Measurements from ENCODE around the gene ARHGAP21.
"Not testable (repeated sequence)": the region's sequence is repeated elsewhere in the genome, so short reads cannot be mapped to it uniquely, and the experiment has no call there.

ARHGAP21 gene

GRCh38 chr10:24740714-24741113 lies 17.0 kb upstream of the ARHGAP21 start:
- no peak overlapping the region for H3K27ac Mint-ChIP-seq (ENCODE audit: low read depth)
- no peak for DNase-seq (ENCODE audit: low spot score in 2 of 2)
- ATAC-seq (replicated peaks; ENCODE audit: extremely low read depth, poor library complexity, severe bottlenecking) = no peak
- H3K27me3 Mint-ChIP-seq = no peaks in the 10 kb centered on the region
- no peaks in the 10 kb centered on the region for H3K4me1 Mint-ChIP-seq
- no peaks in the 10 kb centered on the region for H3K36me3 Mint-ChIP-seq (ENCODE audit: insufficient read depth)
- H3K9me3 Mint-ChIP-seq = no peaks in the 10 kb centered on the region
- no peak overlapping the region for H3K4me3 Mint-ChIP-seq

- no peak for DNase-seq (ENCODE audit: low spot score in 2 of 2)
- Mint-ChIP-seq H3K27ac (ENCODE audit: low read depth) (no peak overlapping the region), H3K27me3 (no peaks in the 10 kb centered on the region), H3K36me3 (ENCODE audit: insufficient read depth) (no peaks in the 10 kb centered on the region), H3K4me1 (no peaks in the 10 kb centered on the region), H3K4me3 (no peak overlapping the region), H3K9me3 (no peaks in the 10 kb centered on the region)
- no peak for ATAC-seq (replicated peaks; ENCODE audit: extremely low read depth, poor library complexity, severe bottlenecking)
These were observed 13.3 kb upstream of the ARHGAP21 start for GRCh38 chr10:24737001-24737400.

GRCh38 chr10:24731942-24732341 lies 8.3 kb upstream of the ARHGAP21 start:
- ATAC-seq (replicated peaks; ENCODE audit: extremely low read depth, poor library complexity, severe bottlenecking) = no peak
- Mint-ChIP-seq H3K4me1 (no peaks in the 10 kb centered on the region), H3K9me3 (no peaks in the 10 kb centered on the region), H3K27ac (ENCODE audit: low read depth) (no peak overlapping the region), H3K27me3 (no peaks in the 10 kb centered on the region), H3K36me3 (ENCODE audit: insufficient read depth) (no peaks in the 10 kb centered on the region), H3K4me3 (no peak overlapping the region)
- no peak for DNase-seq (ENCODE audit: low spot score in 2 of 2)

GRCh38 chr10:24730811-24731210 lies 7.1 kb upstream of the ARHGAP21 start:
- ATAC-seq (replicated peaks; ENCODE audit: extremely low read depth, poor library complexity, severe bottlenecking) = no peak
- H3K36me3 Mint-ChIP-seq (ENCODE audit: insufficient read depth) = peaks cover 2% of the 10 kb centered on the region
- no peak overlapping the region for H3K4me3 Mint-ChIP-seq
- H3K4me1 Mint-ChIP-seq = no peaks in the 10 kb centered on the region
- no peaks in the 10 kb centered on the region for H3K9me3 Mint-ChIP-seq
- no peak for DNase-seq (ENCODE audit: low spot score in 2 of 2)
- H3K27me3 Mint-ChIP-seq = no peaks in the 10 kb centered on the region
- no peak overlapping the region for H3K27ac Mint-ChIP-seq (ENCODE audit: low read depth)

GRCh38 chr10:24727786-24728185 lies 4.1 kb upstream of the ARHGAP21 start:
- Mint-ChIP-seq H3K9me3 (no peaks in the 10 kb centered on the region), H3K4me3 (no peak overlapping the region), H3K4me1 (no peaks in the 10 kb centered on the region), H3K27ac (ENCODE audit: low read depth) (no peak overlapping the region), H3K36me3 (ENCODE audit: insufficient read depth) (peaks cover 9% of the 10 kb centered on the region), H3K27me3 (no peaks in the 10 kb centered on the region)
- DNase-seq (ENCODE audit: low spot score in 2 of 2) (no peak), ATAC-seq (replicated peaks; ENCODE audit: extremely low read depth, poor library complexity, severe bottlenecking) (no peak)

GRCh38 chr10:24726626-24727025 lies 2.9 kb upstream of the ARHGAP21 start:
- DNase-seq (ENCODE audit: low spot score in 2 of 2) (no peak), ATAC-seq (replicated peaks; ENCODE audit: extremely low read depth, poor library complexity, severe bottlenecking) (no peak)
- peaks cover 10% of the 10 kb centered on the region for H3K36me3 Mint-ChIP-seq (ENCODE audit: insufficient read depth)
- no peaks in the 10 kb centered on the region for H3K27me3 Mint-ChIP-seq
- H3K4me3 Mint-ChIP-seq = no peak overlapping the region
- no peaks in the 10 kb centered on the region for H3K9me3 Mint-ChIP-seq
- no peak overlapping the region for H3K27ac Mint-ChIP-seq (ENCODE audit: low read depth)
- H3K4me1 Mint-ChIP-seq = no peaks in the 10 kb centered on the region

GRCh38 chr10:24726029-24726428 lies 2.3 kb upstream of the ARHGAP21 start:
- not testable (repeated sequence) for H3K27me3 Mint-ChIP-seq; H3K4me3 Mint-ChIP-seq; DNase-seq (ENCODE audit: low spot score in 2 of 2); H3K27ac Mint-ChIP-seq (ENCODE audit: low read depth); H3K4me1 Mint-ChIP-seq; H3K9me3 Mint-ChIP-seq; H3K36me3 Mint-ChIP-seq (ENCODE audit: insufficient read depth); ATAC-seq (replicated peaks; ENCODE audit: extremely low read depth, poor library complexity, severe bottlenecking)

- no peaks in the 10 kb centered on the region for H3K9me3 Mint-ChIP-seq
- peaks cover 10% of the 10 kb centered on the region for H3K36me3 Mint-ChIP-seq (ENCODE audit: insufficient read depth)
- DNase-seq (ENCODE audit: low spot score in 2 of 2) (peak; percentile 89 to 94), ATAC-seq (replicated peaks; ENCODE audit: extremely low read depth, poor library complexity, severe bottlenecking) (peak; percentile 86)
- peaks cover 12% of the 10 kb centered on the region for H3K4me1 Mint-ChIP-seq
- peak overlapping the region; percentile 75 for H3K27ac Mint-ChIP-seq (ENCODE audit: low read depth)
- peak overlapping the region; percentile 89 for H3K4me3 Mint-ChIP-seq
- no peaks in the 10 kb centered on the region for H3K27me3 Mint-ChIP-seq
These were observed 918 bp upstream of the ARHGAP21 start for GRCh38 chr10:24724381-24725228.

- Mint-ChIP-seq H3K27me3 (no peaks in the 10 kb centered on the region), H3K27ac (ENCODE audit: low read depth) (no peak overlapping the region), H3K4me1 (peaks cover 20% of the 10 kb centered on the region), H3K4me3 (peak overlapping the region; percentile 89), H3K9me3 (no peaks in the 10 kb centered on the region), H3K36me3 (ENCODE audit: insufficient read depth) (peaks cover 10% of the 10 kb centered on the region)
- ATAC-seq (replicated peaks; ENCODE audit: extremely low read depth, poor library complexity, severe bottlenecking) = no peak
- DNase-seq (ENCODE audit: low spot score in 2 of 2) = no peak
These were observed 300 bp downstream of the ARHGAP21 start for GRCh38 chr10:24723386-24723787.

GRCh38 chr10:24722676-24723385 lies 856 bp downstream of the ARHGAP21 start:
- peaks cover 10% of the 10 kb centered on the region for H3K36me3 Mint-ChIP-seq (ENCODE audit: insufficient read depth)
- no peak overlapping the region for H3K27ac Mint-ChIP-seq (ENCODE audit: low read depth)
- ATAC-seq (replicated peaks; ENCODE audit: extremely low read depth, poor library complexity, severe bottlenecking) (peak; percentile 5), DNase-seq (ENCODE audit: low spot score in 2 of 2) (peak in 1 of 2 donors; percentile 22)
- no peaks in the 10 kb centered on the region for H3K27me3 Mint-ChIP-seq
- H3K4me1 Mint-ChIP-seq = peaks cover 20% of the 10 kb centered on the region
- H3K9me3 Mint-ChIP-seq = no peaks in the 10 kb centered on the region
- H3K4me3 Mint-ChIP-seq = peak overlapping the region; percentile 89

GRCh38 chr10:24722131-24722675 lies 1.5 kb downstream of the ARHGAP21 start:
- ATAC-seq (replicated peaks; ENCODE audit: extremely low read depth, poor library complexity, severe bottlenecking) = no peak
- peaks cover 20% of the 10 kb centered on the region for H3K4me1 Mint-ChIP-seq
- H3K27ac Mint-ChIP-seq (ENCODE audit: low read depth) = no peak overlapping the region
- peaks cover 10% of the 10 kb centered on the region for H3K36me3 Mint-ChIP-seq (ENCODE audit: insufficient read depth)
- no peaks in the 10 kb centered on the region for H3K27me3 Mint-ChIP-seq
- H3K9me3 Mint-ChIP-seq = no peaks in the 10 kb centered on the region
- DNase-seq (ENCODE audit: low spot score in 2 of 2) = no peak
- H3K4me3 Mint-ChIP-seq = peak overlapping the region; percentile 89

- Mint-ChIP-seq H3K36me3 (ENCODE audit: insufficient read depth) (peaks cover 8% of the 10 kb centered on the region), H3K9me3 (no peaks in the 10 kb centered on the region), H3K4me1 (peaks cover 20% of the 10 kb centered on the region), H3K27ac (ENCODE audit: low read depth) (no peak overlapping the region), H3K27me3 (no peaks in the 10 kb centered on the region), H3K4me3 (peak overlapping the region; percentile 89)
- DNase-seq (ENCODE audit: low spot score in 2 of 2) (no peak), ATAC-seq (replicated peaks; ENCODE audit: extremely low read depth, poor library complexity, severe bottlenecking) (no peak)
These were observed 2.2 kb downstream of the ARHGAP21 start for GRCh38 chr10:24721229-24722106.

Measured in central memory CD8-positive, alpha-beta T cell (primary cell).